HT1080 (cell line): ENCODE measurements around the gene TSPAN10. TPM values are rescaled to one million over a fixed set of nuclear protein-coding genes. Genes with fewer than 3 reads are reported as not detected.

Experiments
- DNase-seq: peaks from one replicate; pipeline ENCODE4 v3.0.0-alpha.2; 2015; ENCODE audit warnings: low read depth
- total RNA-seq: library from RNA; depleted of rRNA; stranded (reverse); fragments of >200 nt; shearing (Covaris generic); gene quantifications from 2 replicates; pipeline ENCODE4 v1.2.3, GENCODE V29; 2014

The TSPAN10 gene
- total RNA-seq, 1 experiment from 2014 or later = 2.2 TPM

DNA sequence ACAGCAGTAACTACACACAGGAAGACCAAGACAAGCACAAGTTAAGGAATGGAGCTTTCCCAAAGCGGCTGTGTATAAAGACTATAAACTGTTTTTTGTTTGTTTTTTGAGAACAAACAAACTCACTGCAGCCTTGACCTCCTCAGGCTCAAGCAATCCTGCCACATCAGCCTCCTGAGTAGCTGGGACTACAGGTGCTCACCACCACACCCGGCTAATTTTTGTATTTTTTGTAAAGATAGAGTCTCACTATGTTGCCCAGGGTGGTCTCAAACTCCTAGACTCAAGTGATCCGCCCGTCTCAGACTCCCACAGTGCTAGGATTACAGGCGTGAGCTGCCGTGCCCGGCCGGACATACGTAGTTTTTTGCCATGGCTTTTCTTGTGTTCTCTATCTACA is 23.4 kb downstream of the TSPAN10 start:
- no peak for DNase-seq

DNA sequence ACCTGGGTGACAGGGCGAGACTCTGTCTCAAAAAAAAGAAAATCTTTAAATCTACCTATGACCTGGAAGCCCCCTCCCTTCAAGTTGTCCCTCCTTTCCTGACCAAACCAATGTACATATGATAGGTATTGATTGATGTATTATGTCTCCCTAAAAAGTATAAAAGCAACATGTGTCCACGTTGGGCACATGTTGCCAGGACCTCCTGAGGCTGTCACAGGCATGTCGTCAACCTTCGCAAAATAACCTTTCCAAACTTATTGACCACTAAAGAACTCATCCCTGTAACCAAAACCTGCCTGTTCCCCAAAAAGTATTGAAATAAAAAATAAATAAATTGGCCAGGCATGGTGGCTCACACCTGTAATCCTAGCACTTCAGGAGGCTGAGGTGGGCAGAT is 25.0 kb downstream of the TSPAN10 start:
- DNase-seq = no peak

DNA sequence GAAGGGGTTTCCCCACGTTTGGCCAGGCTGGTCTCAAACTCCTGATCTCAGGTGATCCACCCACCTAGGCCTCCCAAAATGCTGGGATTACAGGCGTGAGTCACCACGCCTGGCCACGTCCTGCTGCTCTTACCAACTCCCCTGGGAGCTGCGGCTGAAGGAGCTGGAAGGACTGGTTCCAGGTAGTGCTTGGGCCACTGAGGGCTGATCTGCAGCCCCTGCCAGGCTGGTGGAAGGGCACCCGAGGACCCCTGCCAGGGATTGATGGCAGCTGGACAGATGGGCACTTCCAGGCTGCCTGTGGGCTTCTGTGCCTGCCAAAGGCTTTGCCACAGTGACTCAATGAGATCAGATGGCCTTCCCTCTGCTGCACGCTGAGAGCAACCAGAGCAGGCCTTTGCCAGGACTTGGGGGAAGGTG is 27.1 kb downstream of the TSPAN10 start:
- no peak for DNase-seq

- DNase-seq = peak; percentile 36
Measured at GRCh38 chr17:81665205-81666091, 28.5 kb downstream of the TSPAN10 start.

DNA sequence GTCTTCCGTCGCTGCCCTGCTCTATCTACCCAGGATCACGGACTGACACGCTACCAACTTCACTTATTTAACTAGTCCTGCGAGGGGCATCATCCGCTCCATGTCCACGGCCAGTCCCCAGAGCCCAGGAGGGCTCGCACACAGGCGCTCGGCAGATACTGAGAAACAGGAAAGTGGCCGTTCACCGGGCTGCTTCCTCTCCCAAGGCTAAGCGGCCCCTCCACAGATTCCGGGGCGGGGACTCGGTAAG is 29.0 kb downstream of the TSPAN10 start:
- DNase-seq = no peak

DNA sequence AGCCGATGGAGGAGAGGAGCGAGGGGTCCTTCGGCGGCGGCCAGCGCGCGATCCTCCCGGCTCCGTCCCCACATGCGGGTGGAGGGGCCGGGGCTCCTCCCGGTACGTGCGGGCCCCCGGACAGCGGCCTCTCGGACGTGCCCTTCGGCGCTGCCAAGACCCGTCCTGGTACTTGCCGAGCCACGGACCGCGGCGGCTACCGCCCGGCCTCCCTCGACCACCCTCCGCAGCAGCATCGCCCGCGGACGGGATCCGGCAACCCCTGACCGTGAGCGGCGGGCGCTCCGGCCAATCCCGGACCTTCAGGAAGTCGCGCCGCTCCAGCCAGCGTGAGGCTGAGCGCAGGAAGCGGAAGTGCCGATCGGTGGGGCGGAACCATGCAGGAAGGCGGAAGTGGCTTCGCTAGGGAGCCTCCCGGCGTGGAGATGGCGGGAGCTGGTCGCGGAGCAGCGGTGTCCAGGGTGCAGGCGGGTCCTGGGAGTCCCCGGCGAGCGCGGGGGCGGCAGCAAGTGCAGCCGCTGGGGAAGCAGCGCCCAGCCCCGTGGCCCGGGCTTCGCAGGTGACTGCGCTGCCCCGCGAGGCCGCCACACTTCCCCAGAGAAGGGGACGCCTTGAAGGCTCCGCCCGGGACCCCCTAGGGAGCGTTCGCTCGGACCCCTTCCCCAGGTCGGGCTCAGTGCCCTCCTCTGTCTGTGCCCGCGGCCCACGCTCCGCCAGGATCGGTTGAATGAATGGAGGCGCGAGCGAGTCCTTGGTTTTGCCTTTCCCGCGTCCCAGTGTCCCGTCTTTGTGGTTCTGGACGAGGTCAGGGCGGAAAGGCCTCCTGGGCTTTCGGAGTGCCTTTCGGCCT is 29.6 kb downstream of the TSPAN10 start, which contains the start of the genes CCDC137 and OXLD1:
Gene CCDC137, plus strand, starts transcription at position 396 of the 850 bp plus-strand sequence. Its CDS starts 30 bp downstream, at position 426.
Gene OXLD1, minus strand, starts transcription at position 264 of the 850 bp plus-strand sequence. Its CDS starts 28 bp downstream, at position 236.
- DNase-seq = peak; percentile 91

GRCh38 chr17:81667754-81668153 is 30.8 kb downstream of the TSPAN10 start:
- DNase-seq = no peak

GRCh38 chr17:81672504-81672903 is 35.5 kb downstream of the TSPAN10 start:
- DNase-seq = no peak

GRCh38 chr17:81672954-81673353 is 36.0 kb downstream of the TSPAN10 start:
- no peak for DNase-seq

DNA sequence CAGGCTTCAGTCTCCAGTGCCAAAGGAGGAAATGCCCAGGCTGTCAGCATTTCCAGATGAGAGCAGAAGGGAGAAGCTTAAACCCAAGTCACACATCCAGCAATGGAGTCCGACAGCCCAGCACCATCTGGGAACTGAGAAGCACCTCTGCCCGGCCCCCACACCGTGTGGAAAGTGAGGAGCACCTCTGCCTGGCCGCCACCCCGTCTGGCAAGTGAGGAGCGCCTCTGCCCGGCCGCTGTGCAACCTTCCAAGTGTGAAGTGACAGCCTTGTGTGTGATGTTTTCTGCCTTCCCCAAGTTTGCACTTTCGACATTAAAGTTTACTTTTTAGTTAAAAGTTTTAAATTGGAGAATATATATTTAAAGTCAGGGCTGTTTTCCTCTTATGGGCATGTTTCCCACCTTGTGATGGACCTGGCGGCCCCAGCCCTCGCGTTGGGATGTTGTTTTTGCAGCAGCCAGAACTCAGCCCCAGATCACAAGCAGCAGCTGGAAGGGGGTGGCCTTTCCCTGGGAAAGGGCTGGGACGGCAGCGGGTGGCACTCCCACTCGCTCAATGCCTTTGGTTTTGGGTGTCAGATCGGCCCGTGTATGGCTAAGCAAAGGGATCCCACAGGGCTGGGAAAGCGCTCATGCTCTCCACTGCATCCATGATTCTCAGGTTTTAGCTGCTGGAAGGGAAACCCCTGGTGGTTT is 36.7 kb downstream of the TSPAN10 start:
- DNase-seq = no peak

DNA sequence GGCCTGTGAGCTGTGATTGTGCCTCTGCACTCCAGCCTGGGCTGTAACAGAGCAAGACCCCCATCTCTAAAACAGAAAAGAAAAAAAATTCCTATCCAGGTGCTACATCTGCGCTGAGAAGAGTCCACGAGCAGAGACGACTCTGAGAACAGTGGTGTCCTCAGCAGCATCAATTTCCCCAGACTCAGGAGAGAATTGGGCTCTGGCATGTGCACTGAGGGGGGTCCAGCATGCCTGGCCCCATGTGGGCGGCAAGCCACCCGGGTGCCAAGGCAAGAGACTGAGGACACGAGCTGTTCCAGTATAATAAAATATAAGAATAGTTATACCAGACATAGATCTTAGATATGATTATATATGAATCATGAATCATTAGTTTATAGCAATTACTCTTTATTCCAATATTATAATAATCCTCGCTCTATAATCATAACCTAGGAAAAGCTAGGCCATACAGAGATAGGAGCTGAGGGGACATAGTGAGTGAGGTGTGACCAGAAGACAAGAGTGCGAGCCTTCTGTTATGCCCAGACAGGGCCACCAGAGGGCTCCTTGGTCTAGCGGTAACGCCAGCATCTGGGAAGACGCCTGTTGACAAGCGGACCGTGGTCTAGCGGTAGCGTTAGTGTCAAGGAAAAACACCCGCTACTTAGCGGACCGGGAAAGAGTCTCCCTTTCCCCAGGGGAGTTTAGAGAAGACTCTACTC is 38.7 kb downstream of the TSPAN10 start:
- DNase-seq = peak; percentile 53

- no peak for DNase-seq
Measured at GRCh38 chr17:81676906-81677305, 39.9 kb downstream of the TSPAN10 start.

DNA sequence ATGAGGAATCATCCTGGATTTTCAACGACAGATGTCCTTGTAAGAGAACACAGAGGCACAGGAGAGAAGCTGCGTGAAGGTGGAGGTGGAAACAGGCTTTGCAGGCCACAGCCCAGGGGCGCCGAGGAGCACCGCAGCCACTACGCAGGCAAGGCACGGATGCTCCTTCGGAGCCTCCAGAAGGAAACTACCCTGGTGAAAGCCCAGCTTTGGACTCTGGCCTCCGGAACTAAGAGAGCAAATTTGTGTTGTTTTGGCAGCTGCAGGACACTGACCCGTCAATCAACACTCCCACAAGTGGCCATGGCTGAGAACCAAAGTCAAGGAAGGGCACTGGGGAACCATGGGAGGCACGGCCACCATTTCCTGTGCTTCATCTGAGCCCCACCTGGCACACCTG is 43.2 kb downstream of the TSPAN10 start:
- no peak for DNase-seq

GRCh38 chr17:81681672-81682071 is 44.7 kb downstream of the TSPAN10 start:
- no peak for DNase-seq

DNA sequence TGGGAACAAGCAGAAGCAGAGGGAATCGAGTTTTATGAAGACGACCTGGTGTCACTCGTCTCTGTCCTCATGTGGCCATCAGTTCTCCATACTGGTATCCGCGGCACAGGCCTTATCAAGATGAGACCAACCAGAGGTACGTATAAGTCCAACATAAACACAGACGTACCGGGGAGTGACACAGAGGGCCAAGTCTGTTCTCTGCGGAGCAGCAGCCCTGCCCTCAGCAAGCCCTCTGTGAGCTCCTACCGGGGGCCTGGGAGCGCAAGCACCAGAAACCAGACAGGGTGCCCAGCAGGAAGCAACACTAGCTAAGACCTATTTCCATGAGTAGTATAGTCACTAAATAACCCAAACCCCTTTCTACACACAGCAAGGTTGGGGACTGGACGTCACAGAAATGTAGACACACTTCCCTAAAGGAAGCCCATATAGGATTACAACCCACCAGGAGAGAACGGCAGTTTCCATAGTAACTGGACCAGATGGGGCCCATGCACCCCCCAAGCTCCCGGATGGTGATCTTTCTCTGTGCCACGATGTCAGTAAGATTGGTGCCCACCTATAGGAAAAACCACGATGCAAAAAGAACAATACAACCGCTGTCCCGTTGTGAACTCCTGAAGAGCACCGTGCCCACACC is 45.7 kb downstream of the TSPAN10 start:
- no peak for DNase-seq

- no peak for DNase-seq
Measured at GRCh38 chr17:81683208-81683583, 46.2 kb downstream of the TSPAN10 start.

DNA sequence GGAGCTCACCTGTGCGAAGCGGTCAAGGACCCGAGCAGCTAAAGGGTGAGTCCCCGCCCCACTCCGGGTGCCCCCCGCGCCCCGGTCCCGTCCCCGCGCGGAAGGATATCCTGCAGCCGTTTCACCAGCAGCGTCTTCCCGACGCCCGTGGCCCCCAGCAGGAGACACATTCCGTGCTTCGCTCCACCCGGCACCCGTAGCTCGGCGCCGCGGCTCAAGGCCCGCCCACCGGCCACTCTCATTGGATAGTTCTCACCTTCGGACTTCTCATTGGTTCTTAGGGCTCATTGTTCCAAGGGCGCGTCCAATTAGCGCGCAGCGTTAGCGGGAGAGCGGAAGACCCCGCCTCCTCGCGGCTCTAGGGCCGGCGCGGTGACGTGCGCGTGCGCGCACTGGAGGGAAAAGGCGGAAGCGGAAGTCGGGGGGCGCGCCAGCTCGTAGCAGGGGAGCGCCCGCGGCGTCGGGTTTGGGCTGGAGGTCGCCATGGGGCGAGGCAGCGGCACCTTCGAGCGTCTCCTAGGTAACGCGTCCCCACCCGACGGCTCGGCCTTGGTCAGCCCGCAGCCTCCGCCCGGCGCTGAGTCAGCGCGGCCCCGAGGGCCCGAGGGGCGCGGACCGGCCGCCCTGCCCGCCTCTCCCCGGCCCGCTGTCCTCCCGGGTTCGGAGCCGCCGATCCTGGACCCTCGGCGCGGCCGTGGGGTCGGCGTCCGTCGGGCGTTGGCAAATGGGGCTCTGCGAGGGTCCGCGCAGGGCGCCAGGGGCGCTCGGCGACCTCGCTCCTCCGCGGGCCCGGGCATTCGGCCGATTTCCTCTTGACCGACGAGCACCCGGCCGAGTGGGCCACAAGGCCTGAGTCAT is 46.8 kb downstream of the TSPAN10 start, which contains the start of the genes ARL16 and HGS:
Gene ARL16, minus strand, starts transcription at position 214 of the 858 bp plus-strand sequence. Its CDS starts 44 bp downstream, at position 170.
Gene HGS, plus strand, starts transcription at position 428 of the 858 bp plus-strand sequence. Its CDS starts 56 bp downstream, at position 484.
- peak; percentile 99 for DNase-seq

DNA sequence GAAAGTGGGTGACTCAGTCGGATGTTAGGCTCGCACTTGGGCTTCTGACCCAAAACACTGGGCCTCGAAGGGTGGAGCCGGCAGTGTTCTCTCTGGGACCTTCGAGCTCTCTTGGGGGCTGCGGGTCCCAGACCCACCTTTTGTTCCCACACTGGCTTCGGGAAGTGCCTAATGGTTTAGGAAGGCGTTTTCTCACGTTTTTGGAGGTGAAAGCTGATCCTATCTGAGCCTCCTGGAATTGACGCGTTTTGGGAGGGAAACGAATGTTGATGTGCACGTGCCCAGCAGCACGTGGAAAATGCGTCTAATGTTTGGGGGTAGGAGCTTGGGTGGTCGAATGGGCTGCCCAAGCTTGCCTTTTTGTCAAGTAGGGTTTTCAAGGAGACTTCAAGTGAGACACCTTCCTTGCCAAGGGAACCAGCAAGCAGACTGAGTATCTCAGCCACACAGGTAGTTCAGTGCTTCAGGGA is 47.5 kb downstream of the TSPAN10 start:
- peak; percentile 77 for DNase-seq

DNA sequence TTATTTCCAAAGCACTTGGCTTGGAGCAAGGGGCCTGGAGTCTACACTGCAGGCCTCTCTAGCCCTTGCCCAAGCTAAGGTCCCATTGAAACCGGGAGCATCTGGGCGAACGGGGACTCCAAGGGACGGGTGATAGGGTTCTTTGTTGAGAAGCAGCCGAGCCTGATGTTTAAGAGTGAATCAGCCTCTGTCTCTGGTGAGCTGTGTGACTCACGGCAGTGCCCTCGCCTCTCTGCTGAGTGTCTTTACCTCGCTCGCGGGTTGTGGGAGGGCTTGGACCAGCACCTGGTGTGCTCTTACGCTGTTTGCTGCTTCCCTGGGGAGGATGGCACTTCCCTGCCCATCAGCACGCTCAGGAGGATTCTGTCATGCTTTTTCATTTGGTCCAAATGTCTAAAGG is 48.1 kb downstream of the TSPAN10 start:
- peak; percentile 84 for DNase-seq
